Measurements from ENCODE around the gene ITSN1. TPM values are rescaled to one million over a fixed set of nuclear protein-coding genes. Genes with fewer than 3 reads are reported as not detected.

ITSN1 gene
- total RNA-seq, 1 experiment from 2014 or later: 42.6 TPM

DNA sequence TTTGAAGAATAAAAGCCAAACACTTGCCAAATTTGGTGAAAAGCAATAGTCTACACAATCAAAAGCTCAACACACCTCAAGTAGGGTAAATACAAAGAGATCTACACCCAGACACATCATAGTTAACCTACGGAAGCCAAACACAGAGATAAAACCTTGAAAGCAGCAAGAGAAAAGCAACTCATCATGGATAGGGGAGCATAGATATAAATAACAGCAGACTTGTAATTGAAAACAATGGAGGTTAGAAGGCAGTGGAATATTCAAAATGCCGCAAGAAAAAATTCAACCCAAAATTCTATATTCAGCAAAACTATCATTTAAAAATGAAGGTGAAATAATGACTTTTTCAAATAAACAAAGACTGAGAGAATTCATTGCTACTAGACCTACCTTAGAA, 105.1 kb downstream of the ITSN1 start:
- TF ChIP-seq, protein P1, sequence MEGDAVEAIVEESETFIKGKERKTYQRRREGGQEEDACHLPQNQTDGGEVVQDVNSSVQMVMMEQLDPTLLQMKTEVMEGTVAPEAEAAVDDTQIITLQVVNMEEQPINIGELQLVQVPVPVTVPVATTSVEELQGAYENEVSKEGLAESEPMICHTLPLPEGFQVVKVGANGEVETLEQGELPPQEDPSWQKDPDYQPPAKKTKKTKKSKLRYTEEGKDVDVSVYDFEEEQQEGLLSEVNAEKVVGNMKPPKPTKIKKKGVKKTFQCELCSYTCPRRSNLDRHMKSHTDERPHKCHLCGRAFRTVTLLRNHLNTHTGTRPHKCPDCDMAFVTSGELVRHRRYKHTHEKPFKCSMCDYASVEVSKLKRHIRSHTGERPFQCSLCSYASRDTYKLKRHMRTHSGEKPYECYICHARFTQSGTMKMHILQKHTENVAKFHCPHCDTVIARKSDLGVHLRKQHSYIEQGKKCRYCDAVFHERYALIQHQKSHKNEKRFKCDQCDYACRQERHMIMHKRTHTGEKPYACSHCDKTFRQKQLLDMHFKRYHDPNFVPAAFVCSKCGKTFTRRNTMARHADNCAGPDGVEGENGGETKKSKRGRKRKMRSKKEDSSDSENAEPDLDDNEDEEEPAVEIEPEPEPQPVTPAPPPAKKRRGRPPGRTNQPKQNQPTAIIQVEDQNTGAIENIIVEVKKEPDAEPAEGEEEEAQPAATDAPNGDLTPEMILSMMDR (IDR thresholded peaks at IDR 0.05; ENCODE audit: unreplicated experiment): no peak
- POLR2A ChIA-PET: interaction anchor here (0.6 kb wide), 2 partner anchors 61 to 103 kb away, joined by 3 to 4 read pairs; no protein-coding TSS in a partner anchor
- Mint-ChIP-seq H3K9me3 (ENCODE audit: unreplicated experiment) (peaks cover 6% of the 10 kb centered on the region), H3K4me3 (ENCODE audit: unreplicated experiment) (no peak overlapping the region), H3K27me3 (ENCODE audit: insufficient read depth, unreplicated experiment) (no peaks in the 10 kb centered on the region), H3K36me3 (ENCODE audit: insufficient read depth, unreplicated experiment) (peaks cover 45% of the 10 kb centered on the region), H3K4me1 (ENCODE audit: insufficient read depth, unreplicated experiment) (no peaks in the 10 kb centered on the region), H3K27ac (ENCODE audit: low read depth, unreplicated experiment) (no peak overlapping the region)
- CTCF ChIA-PET: no interaction called here
- DNase-seq (ENCODE audit: unreplicated experiment): no peak
- intact Hi-C loops (cut with micrococcal nuclease): no loop called here
- no TSS peak for BruUV-seq (replicated peaks)

GRCh38 chr21:33748903-33749302, 106.6 kb downstream of the ITSN1 start:
- no peaks in the 10 kb centered on the region for H3K4me1 Mint-ChIP-seq (ENCODE audit: insufficient read depth, unreplicated experiment)
- no peak for DNase-seq (ENCODE audit: unreplicated experiment)
- peaks cover 5% of the 10 kb centered on the region for H3K9me3 Mint-ChIP-seq (ENCODE audit: unreplicated experiment)
- H3K4me3 Mint-ChIP-seq (ENCODE audit: unreplicated experiment): no peak overlapping the region
- CTCF ChIA-PET: interaction anchor here (0.6 kb wide), 1 partner anchor 154 kb away, joined by 3 read pairs; no protein-coding TSS in a partner anchor
- intact Hi-C loops (cut with micrococcal nuclease): no loop called here
- H3K27me3 Mint-ChIP-seq (ENCODE audit: insufficient read depth, unreplicated experiment): no peaks in the 10 kb centered on the region
- TF ChIP-seq, protein P1 (IDR thresholded peaks at IDR 0.05; ENCODE audit: unreplicated experiment): no peak
- POLR2A ChIA-PET: no interaction called here
- H3K36me3 Mint-ChIP-seq (ENCODE audit: insufficient read depth, unreplicated experiment): peaks cover 39% of the 10 kb centered on the region
- no peak overlapping the region for H3K27ac Mint-ChIP-seq (ENCODE audit: low read depth, unreplicated experiment)
- no TSS peak for BruUV-seq (replicated peaks)

- Mint-ChIP-seq H3K27me3 (ENCODE audit: insufficient read depth, unreplicated experiment) (no peaks in the 10 kb centered on the region), H3K9me3 (ENCODE audit: unreplicated experiment) (no peaks in the 10 kb centered on the region), H3K36me3 (ENCODE audit: insufficient read depth, unreplicated experiment) (peaks cover 35% of the 10 kb centered on the region), H3K4me3 (ENCODE audit: unreplicated experiment) (no peak overlapping the region), H3K4me1 (ENCODE audit: insufficient read depth, unreplicated experiment) (no peaks in the 10 kb centered on the region), H3K27ac (ENCODE audit: low read depth, unreplicated experiment) (no peak overlapping the region)
- TF ChIP-seq, protein P1 (IDR thresholded peaks at IDR 0.05; ENCODE audit: unreplicated experiment): no peak
- POLR2A ChIA-PET: interaction anchor here (1.1 kb wide), 1 partner anchor 29 kb away, joined by 3 read pairs; no protein-coding TSS in a partner anchor
- no peak for DNase-seq (ENCODE audit: unreplicated experiment)
- intact Hi-C loops (cut with micrococcal nuclease): no loop called here
- no TSS peak for BruUV-seq (replicated peaks)
- CTCF ChIA-PET: no interaction called here
These were observed 107.7 kb downstream of the ITSN1 start for GRCh38 chr21:33750017-33750416.

GRCh38 chr21:33751120-33751519, 108.8 kb downstream of the ITSN1 start:
- CTCF ChIA-PET: no interaction called here
- peaks cover 30% of the 10 kb centered on the region for H3K36me3 Mint-ChIP-seq (ENCODE audit: insufficient read depth, unreplicated experiment)
- TF ChIP-seq, protein P1 (IDR thresholded peaks at IDR 0.05; ENCODE audit: unreplicated experiment): no peak

More at GRCh38 chr21:33751120-33751519, 108.8 kb downstream of the ITSN1 start:
- intact Hi-C loops (cut with micrococcal nuclease): no loop called here
- H3K27ac Mint-ChIP-seq (ENCODE audit: low read depth, unreplicated experiment): no peak overlapping the region
- H3K27me3 Mint-ChIP-seq (ENCODE audit: insufficient read depth, unreplicated experiment): no peaks in the 10 kb centered on the region
- DNase-seq (ENCODE audit: unreplicated experiment): no peak
- H3K4me1 Mint-ChIP-seq (ENCODE audit: insufficient read depth, unreplicated experiment): no peaks in the 10 kb centered on the region
- POLR2A ChIA-PET: interaction anchor here (1.1 kb wide), 1 partner anchor 28 kb away, joined by 3 read pairs; no protein-coding TSS in a partner anchor
- no peaks in the 10 kb centered on the region for H3K9me3 Mint-ChIP-seq (ENCODE audit: unreplicated experiment)
- BruUV-seq (replicated peaks): no TSS peak
- no peak overlapping the region for H3K4me3 Mint-ChIP-seq (ENCODE audit: unreplicated experiment)

Measured in MCF 10A (cell line).